BJ (cell line): ENCODE results near the gene CLSTN2. TPM values are rescaled to one million over a fixed set of nuclear protein-coding genes. Genes with fewer than 3 reads are reported as not detected.

ENCODE experiments used
- CTCF ChIA-PET: fragments of 350-600 bp; formaldehyde crosslinking; extraction: SDS; loops from one replicate; lab custom pipeline; 2021; ENCODE audit warnings: antibody characterized with exemption, inconsistent platforms; lab: Yijun Ruan, JAX
- POLR2A ChIA-PET: fragments of 300-600 bp; sonication (Branson Sonifier 250); formaldehyde crosslinking; extraction: SDS; loops from one replicate; lab custom pipeline; 2021; ENCODE audit warnings: antibody characterized with exemption; lab: Charles Lee
- DNase-seq: peaks from one replicate; pipeline ENCODE4 v3.0.0-alpha.2; 2011; ENCODE audit warnings: low read depth
- H3K27me3 ChIP-seq: 2 replicates; pipeline ENCODE4 v1.6.0; 2011; ENCODE audit warnings: low read length; ENCODE audit not compliant: control insufficient read depth, insufficient read depth
- H3K36me3 ChIP-seq: 2 replicates; pipeline ENCODE4 v1.5.1; 2011; ENCODE audit warnings: low read length; ENCODE audit not compliant: control insufficient read depth, insufficient read depth
- H3K4me3 ChIP-seq: 2 replicates; pipeline ENCODE4 v1.5.1; 2011; ENCODE audit warnings: low read depth, mild to moderate bottlenecking, control low read depth, low read length
- polyA plus RNA-seq: library from polyadenylated mRNA; depleted of rRNA; stranded (reverse); fragments of >200 nt; gene quantifications from 2 replicates; pipeline ENCODE4 v1.2.3, GENCODE V29; 2011
- TF ChIP-seq, protein P1 (sequence below): IDR thresholded peaks from 2 replicates; pipeline ENCODE4 v1.5.1; 2011; ENCODE audit warnings: low read depth, mild to moderate bottlenecking, control low read depth, inconsistent platforms, low read length, moderate library complexity; ENCODE audit not compliant: insufficient read depth

Gene CLSTN2
- polyA plus RNA-seq, 1 experiment = 1.8 TPM

DNA sequence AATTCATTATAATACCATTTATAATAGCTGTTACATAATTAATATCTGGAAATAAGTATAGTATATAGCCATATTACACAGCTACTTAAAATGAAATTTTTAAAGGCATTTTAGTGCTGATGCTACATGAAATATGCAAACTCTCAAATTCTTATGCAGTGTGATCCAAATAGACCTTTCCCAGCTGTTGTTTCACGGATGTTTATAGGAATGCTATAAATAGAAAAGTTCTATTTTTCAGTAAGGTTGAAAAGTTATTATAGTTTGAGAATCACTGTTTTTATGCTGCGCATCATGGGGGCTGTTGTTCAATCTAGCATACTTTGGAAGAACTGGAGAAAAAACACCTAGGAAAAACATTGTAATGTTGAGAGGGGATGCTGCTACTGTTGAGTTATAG is 595.1 kb downstream of the CLSTN2 start:
- Histone ChIP-seq H3K4me3 (no peak overlapping the region), H3K27me3 (no peaks in the 10 kb centered on the region), H3K36me3 (no peaks in the 10 kb centered on the region)
- TF ChIP-seq, protein P1, sequence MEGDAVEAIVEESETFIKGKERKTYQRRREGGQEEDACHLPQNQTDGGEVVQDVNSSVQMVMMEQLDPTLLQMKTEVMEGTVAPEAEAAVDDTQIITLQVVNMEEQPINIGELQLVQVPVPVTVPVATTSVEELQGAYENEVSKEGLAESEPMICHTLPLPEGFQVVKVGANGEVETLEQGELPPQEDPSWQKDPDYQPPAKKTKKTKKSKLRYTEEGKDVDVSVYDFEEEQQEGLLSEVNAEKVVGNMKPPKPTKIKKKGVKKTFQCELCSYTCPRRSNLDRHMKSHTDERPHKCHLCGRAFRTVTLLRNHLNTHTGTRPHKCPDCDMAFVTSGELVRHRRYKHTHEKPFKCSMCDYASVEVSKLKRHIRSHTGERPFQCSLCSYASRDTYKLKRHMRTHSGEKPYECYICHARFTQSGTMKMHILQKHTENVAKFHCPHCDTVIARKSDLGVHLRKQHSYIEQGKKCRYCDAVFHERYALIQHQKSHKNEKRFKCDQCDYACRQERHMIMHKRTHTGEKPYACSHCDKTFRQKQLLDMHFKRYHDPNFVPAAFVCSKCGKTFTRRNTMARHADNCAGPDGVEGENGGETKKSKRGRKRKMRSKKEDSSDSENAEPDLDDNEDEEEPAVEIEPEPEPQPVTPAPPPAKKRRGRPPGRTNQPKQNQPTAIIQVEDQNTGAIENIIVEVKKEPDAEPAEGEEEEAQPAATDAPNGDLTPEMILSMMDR = no peak
- DNase-seq = no peak
- CTCF ChIA-PET = no interaction called here
- POLR2A ChIA-PET = no interaction called here

DNA sequence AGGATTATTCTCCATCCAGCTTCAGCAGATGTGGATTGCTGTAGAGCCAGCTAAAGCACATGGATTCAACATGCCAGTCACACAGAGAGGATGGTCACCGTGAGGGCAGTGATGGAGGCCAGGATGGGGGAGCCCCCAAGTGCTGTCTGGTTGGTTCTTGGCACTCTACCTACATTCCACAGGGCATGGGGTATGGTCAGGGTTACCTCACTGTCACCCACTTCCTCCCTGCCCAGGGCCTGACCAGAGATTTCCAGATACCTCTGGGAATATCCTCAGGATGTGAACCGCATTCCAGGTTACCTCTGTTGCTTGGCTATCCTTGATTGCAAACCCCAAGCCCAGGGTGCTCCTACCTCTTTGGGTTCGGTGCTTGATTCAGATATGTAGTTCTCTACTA is 595.6 kb downstream of the CLSTN2 start:
- ChIA-PET POLR2A (no interaction called here), CTCF (no interaction called here)
- no peaks in the 10 kb centered on the region for H3K27me3 ChIP-seq
- H3K4me3 ChIP-seq = no peak overlapping the region
- TF ChIP-seq, protein P1 = no peak
- DNase-seq = no peak
- no peaks in the 10 kb centered on the region for H3K36me3 ChIP-seq

DNA sequence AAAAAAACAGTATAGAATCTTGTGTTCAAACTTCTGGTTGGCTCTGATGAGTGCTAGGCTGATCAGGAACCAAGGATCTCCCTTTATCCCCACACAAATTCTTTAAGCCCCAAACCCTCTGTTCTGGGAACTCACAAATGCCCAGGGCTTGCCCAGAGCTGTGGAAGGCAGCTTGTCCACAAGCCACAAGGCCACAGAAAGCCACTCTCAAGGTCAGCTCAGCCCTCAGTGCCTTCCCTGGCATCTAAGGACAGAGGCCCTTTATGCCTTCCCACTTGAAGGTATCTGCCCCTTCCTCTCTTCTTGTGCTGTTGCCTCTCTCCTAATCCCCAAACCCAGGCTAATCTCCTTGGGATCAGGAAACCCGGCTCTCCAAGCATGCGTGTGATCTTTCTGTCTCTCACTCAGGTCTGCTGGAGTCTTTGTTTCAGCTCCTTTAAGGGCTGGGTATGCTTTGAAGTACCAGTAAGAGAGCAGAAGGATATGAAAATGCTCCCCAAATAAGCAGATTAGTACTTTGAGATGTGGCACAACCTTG is 597.9 kb downstream of the CLSTN2 start:
- Histone ChIP-seq H3K27me3 (no peaks in the 10 kb centered on the region), H3K4me3 (no peak overlapping the region), H3K36me3 (no peaks in the 10 kb centered on the region)
- TF ChIP-seq, protein P1 = no peak
- DNase-seq = no peak
- CTCF ChIA-PET = no interaction called here
- POLR2A ChIA-PET = no interaction called here

DNA sequence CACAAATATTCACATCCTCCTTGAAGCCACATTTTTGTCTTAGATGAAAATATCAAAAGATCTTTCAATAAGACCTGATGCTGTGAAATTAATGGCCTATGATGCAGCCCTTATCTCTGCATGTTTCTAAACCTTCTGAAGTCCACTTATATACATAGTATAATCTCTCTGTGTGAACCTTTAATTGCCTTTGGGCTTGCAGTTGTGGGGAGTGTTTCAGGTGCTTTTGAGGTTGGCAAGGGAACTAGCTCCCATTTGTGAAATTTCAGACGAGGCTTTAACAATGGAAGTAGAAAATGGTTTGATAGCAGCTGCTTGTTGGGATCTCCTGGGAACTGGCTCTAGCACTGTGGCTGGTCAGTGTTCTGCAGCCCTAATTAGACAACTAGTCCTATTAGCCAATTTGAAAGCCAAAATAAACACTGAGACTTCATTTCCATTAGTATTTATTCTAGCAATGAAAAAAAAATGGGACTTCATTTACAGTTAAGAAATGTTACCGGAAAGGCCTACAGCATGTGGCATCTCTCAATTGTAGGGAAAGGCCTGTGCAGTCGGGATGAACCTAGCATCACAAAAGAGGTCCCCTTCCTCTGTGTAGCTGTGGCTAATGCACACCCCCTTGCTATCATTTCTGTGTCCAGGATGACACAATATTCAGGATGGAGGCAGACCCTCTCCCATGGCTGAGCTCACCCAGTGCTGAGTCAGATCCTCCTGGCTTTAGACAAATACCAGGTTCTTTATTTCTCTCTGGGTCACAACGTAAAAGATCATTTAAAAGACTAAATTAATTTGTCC is 602.1 kb downstream of the CLSTN2 start:
- H3K36me3 ChIP-seq = no peaks in the 10 kb centered on the region

DNA sequence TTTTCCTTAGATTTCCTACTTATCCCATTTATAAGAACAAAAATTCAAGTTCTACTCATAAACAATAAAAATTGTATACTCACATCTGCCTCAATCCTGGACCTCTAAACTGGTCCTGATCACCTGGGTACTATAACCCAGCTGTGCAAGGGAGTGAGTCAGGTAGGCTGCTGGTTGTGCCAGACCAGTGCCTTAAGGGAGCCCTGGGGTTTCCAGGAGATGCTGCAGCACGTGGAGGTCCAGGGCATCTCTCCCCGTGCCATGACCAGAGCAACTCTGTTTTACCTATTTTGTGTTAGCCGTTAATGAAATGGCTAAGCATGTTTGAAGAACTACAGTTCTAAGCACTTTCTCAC is 602.7 kb downstream of the CLSTN2 start:
- no peak for DNase-seq
- H3K4me3 ChIP-seq = no peak overlapping the region
- POLR2A ChIA-PET = no interaction called here
- no peaks in the 10 kb centered on the region for H3K27me3 ChIP-seq
- CTCF ChIA-PET = no interaction called here
- no peaks in the 10 kb centered on the region for H3K36me3 ChIP-seq
- TF ChIP-seq, protein P1 = no peak

More for the DNA sequence above, 602.1 kb downstream of the CLSTN2 start:
- TF ChIP-seq, protein P1 = no peak
- Histone ChIP-seq H3K27me3 (no peaks in the 10 kb centered on the region), H3K4me3 (no peak overlapping the region)
- POLR2A ChIA-PET = no interaction called here
- CTCF ChIA-PET = no interaction called here
- no peak for DNase-seq
